SU-DHL-6 (cell line): ENCODE data around the gene HDGFL2.

Experiments
- EZH2phosphoT487 ChIP-seq: fragments of 200-600 bp; sonication (generic), shearing (Covaris generic); conservative IDR thresholded peaks from 2 replicates; pipeline ENCODE4 v1.6.1; 2018; ENCODE audit warnings: mild to moderate bottlenecking, antibody characterized with exemption, low read length, moderate library complexity, mixed read lengths
- TF ChIP-seq, protein P1 (sequence below): fragments of 200-600 bp; sonication (generic); IDR thresholded peaks from one replicate; pipeline ENCODE4 v1.5.1; 2017; ENCODE audit warnings: antibody characterized with exemption, mild to moderate bottlenecking, low read length, moderate library complexity; ENCODE audit not compliant: insufficient read depth, poor library complexity, severe bottlenecking

- TF ChIP-seq, protein P1, sequence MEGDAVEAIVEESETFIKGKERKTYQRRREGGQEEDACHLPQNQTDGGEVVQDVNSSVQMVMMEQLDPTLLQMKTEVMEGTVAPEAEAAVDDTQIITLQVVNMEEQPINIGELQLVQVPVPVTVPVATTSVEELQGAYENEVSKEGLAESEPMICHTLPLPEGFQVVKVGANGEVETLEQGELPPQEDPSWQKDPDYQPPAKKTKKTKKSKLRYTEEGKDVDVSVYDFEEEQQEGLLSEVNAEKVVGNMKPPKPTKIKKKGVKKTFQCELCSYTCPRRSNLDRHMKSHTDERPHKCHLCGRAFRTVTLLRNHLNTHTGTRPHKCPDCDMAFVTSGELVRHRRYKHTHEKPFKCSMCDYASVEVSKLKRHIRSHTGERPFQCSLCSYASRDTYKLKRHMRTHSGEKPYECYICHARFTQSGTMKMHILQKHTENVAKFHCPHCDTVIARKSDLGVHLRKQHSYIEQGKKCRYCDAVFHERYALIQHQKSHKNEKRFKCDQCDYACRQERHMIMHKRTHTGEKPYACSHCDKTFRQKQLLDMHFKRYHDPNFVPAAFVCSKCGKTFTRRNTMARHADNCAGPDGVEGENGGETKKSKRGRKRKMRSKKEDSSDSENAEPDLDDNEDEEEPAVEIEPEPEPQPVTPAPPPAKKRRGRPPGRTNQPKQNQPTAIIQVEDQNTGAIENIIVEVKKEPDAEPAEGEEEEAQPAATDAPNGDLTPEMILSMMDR, result no peak
- TF ChIP-seq EZH2phosphoT487, result no peak
Observed at GRCh38 chr19:4432918-4433506, 39.1 kb upstream of the HDGFL2 start.
